NCI-H2029 treated with DMSO at 0.1 percent for 48 hours (cell line): ENCODE results near the gene IMMP2L.

ENCODE experiments used
- DNase-seq: peaks from one replicate; lab custom pipeline; 2025; lab: John Stamatoyannopoulos, UW

Gene IMMP2L

DNA sequence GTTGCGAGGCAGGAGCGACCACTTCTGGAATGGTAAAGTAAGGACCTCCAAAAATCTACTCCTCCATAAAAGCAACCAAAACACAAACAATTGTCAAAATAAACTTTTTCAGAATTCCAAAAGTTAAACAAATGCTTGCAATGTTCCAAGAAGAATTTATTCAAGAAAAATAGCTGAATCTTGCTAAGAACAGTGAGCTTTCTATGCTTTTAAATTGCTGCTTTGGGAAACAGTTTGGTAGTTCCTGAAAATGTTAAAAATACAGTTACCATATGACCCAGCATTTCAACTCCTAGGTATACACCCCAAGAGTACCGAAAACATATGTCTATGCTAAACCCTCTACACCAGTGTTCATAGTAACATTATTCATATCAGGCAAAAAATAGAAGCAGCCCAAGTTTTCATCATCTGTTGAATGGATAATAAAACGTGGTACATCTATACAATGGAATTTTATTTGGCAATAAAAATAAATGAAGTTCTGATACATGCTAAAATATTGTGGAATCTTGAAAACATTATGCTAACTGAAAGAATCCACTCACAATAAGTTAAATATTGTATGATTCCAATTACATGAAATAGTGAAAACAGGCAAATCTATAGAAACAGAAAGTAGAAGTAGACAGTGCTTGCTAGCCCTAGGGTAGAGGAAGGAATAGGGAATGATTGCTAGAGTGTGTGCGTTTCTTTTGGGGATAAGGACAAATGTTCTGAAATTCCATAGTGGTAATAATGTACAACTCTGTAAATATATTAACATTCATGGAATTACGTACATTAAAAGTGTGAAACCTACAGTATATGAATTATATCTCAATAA is 414.4 kb downstream of the IMMP2L start:
- no peak for DNase-seq

DNA sequence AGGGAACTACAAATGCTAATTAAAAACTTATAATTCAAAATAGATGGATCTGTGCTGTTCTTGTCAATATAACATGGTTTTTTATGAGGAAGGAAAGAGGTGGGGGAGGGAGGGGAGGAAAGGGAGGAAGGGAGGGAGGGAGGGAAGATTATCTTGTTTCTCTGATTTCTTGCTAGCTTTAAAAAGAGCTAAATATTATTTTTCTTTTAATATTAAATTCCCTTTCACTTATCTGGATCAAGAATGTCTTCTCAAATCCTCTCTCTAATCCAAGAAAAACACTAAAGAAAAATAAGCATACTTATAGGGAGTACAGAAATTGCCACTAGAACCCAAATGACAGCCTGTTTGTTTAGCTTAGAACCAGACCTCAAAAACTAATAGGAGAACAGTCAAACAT is 416.2 kb downstream of the IMMP2L start:
- DNase-seq = no peak

DNA sequence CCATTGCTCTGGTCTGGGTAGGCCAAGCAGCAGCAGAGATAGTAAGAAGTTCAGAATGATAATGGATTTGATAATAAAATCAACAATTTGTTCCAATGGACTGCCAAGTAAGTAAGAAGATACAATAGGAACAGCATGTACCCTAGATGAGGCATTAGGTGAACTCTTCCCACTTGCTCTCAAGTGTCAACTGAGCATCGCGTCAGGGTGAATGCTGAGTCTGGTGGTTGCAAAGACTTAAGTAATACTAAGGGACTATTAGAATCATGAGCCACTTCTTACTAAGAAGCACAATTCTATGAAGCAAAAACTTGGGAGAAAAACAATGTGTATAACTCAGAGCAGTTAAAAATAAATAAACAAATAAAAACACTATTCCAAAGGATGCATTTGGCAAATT is 416.8 kb downstream of the IMMP2L start:
- DNase-seq = no peak

DNA sequence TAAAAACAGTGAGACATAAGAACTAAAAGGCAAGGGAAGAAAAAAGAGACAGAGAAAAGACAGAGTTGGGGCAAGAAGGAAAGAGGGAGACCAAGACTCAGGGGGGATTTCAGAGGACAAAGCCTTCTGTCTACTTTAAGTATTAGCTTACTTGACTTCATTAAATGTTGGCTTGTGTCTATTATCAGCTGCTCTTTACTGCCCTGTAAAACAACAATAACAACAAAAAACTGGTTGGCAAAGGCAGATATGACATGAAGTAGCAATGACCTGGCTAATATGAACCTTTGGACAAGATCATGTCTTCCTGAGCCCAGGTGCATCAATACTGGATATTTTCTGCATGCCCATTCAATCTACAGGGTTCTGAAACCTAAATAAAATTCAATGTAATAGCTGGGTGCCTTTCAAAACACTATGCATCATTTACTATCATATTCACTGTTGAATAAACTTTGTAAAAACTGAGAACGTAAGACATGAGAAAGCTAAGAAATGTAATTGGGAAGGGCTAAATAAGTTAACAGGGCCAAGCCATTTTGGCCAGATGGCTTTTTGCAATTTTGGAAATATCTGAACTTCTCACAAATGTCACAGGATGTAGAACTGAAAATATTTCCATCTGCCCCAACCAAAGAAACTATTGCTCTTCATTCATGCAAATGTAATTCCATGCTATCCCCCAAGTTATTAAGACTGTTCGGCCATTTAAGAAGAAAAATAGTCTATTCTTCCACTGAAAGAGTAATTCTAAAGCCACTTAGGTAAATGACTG is 422.0 kb downstream of the IMMP2L start:
- no peak for DNase-seq

DNA sequence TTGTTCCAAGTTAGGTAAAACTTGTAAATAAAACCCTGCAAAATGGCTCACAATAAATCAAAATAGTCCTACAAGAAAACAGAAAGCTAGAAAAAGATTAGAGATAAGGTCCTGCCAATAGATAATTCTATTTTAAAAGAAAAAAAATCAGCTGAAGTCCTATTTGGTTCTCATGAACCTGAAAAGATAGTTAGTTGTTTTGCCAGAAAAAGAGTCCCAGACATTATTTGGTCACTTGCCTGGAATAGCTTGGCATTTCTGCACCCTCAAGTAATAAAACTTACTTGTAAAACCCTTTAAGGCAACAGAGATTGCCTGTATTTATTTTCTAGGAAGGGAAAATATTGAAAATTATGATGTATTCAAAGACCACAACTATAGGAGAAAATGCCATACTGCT is 423.7 kb downstream of the IMMP2L start:
- no peak for DNase-seq

DNA sequence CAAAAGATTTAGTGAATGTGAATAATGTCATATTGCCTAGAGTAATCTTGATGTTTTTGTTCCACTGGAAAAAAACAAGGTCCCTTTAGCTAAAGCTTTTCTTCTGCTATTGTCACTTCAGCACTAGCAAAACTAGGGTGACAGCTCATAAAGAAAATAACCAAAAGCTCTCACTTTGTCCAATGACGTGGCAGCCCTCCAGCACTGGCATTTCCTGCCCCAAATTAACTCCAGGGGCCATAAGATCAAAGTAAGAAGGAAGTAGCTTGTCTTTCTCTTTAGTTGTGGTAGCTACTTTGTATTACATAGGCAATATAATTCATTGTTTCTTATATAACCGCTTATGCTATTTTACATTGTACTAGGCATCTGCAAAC is 424.1 kb downstream of the IMMP2L start:
- DNase-seq = no peak

DNA sequence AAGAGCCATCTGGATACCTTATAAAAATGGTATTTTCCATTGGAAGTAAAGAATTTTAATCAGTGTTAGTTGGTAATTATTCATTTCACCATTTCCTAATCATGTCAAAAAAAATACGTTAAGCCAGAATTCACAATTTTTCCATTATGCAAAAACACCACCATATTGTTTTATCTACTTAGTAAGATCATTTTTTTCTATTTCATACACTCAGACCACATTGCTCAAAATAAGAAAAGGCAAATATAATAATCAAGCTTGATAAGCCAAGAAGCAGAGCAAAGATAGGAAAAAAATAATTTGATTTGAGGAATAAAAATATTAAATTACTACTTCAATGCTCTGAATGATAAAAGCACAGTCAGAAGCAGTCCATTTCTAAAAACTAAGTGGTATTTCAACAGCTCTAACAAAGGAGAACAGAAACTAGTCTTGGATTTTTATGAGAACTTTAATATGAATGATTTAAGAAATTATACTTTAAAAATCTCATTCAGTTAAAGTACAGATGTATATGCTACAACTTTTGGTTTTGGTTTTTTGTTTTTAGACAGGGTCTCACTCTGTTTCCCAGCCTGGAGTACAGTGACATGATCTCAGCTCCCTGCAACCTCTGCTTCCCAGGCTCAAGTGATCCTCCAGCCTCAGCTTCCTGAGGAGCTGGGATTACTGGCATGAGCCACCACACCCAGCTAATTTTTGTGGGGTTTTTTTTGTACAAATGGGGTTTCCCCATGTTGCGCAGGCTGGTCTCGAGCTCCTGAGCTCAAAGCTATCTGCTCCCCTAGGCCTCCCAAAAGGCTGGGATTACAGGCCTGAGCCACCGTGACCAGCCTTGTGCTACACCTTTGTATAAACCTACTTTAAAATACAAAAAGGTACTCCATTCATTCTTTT is 424.7 kb downstream of the IMMP2L start:
- DNase-seq = no peak

DNA sequence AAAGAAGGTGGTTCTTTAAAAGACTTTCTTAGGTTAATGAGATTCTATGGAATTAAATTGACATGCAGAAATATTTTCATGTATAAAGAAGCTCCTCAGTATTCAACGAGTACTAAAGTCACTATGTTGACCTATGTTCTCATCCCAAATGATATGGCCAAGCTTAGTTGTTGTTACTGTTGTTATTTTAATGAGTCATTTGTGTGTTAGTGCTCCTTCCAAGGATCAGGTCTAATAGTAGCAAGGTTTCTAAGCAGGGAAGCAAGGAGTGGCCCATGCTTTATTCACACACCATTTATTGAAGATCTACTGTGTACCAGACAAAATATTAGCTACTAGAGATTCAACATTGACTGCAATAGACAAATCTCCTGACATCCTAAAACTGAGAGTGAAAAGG is 429.5 kb downstream of the IMMP2L start:
- no peak for DNase-seq

DNA sequence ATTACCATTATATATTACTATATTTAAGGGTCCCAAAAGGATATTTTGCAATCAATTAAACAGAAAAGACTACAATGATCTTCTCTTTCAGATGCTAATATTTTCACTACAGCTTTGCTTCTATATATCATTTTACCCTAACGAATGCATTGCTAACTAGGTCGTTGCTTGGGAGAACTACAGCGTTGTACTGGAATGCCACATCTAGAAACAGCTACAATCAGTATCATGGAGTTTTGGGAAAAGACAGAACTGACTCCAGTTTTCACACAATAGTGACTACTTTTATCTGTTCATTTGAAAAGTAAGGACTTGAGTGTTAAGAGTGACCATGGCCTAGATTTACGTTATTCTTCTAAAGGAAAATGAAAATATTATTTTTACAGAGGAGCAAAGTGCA is 432.9 kb downstream of the IMMP2L start:
- DNase-seq = no peak

DNA sequence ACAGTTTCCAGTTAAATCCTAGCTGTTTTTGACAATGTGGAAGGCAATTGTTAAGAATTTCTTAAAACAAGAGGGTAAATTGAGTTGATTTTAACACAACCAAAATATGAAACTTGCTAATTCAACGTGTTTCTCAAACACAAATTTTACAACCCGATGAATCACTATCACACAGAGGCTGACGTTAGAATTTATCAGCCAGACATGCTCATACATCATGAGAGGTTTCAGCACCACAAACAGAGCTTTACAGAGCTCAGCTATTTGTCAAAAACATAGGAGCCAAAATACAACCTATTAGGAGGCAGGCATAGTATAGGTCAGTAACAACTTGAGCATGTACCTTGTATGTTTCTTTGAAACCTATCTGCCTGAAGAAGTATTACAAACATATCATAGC is 435.3 kb downstream of the IMMP2L start:
- no peak for DNase-seq

DNA sequence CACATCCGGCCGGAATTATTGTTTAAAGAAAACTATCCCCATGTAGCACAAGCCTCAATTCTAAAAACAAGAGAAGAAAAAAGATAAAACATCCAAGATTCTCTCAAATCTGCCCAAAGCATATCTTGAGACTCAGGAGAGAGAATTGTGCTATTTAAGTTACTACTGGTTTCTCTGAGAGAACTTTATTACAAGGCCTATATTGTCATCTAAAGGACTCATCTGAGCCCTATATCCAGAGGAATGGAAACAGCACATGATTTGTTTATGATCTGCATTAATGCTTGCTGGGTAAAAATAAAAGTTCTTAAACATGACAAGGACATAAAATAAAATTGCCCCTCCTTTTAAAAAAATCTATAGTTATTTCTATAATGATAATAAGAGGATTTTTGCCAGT is 446.3 kb downstream of the IMMP2L start:
- no peak for DNase-seq

DNA sequence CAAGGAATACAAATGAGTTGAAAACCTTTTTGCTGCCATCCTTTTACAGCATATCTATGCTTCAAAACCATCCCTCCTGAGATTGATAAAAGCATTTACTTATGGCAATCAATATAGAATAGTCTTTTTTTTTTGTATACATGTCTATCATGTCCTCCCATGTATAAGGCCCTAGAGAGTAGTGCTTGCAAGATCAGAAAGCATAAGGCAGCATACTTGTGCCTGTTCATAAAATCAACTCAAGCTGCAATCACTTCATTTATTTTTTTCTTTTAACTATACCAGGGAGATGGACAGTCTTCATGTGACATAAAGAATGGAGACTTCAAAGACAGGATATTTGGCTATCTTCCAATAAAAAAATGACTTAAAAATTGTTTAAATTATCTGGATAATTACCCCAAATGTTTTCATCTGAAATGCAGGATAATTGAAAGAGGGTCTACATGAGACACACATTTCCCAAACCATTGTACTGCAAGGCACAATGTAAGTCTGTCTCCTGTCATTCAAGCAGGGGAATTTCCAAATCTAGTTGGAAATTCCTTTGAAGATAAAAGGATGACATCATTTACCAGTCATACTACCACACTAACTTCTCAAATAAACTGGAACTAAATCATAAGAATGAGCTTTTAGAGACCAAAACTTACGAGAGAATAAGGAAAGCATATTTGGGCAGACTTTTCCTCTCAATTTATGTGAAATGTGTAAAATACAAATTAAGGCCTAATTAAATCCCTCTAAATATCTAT is 448.9 kb downstream of the IMMP2L start:
- no peak for DNase-seq

DNA sequence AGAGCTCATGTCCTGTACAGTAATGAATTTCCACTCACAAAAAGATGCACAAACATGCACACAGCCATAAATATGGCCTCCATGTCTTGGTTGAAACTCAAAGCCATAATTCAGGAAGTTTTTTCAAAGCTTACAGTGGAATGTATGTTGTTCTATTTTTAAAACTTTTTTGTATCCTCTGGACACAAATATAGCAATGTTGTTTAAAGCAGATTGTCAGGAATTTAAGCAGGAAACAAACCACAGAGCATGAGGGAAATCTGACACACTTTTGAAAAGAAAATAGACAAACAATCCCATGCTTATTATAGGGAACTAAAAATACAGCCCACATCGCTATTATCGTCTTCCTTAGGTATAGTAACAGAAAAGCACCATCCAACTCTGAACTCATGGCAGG is 449.9 kb downstream of the IMMP2L start:
- DNase-seq = no peak

DNA sequence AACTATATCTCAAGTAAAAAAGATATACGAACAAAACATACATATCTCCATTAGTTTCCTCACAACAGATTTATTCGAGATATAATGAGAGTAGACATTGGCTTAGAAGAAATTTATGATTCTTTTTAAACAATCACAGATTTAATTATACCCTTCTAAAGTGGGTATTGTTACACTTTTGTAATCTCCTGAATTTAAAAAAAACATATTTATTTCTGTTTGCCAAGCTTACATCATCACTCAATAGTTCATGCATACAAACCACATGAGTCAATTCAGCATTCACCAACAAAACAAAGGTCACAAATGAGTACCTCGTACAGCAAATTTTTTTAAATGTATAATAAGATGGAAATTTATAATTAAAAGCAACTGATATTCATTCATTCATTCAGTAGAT is 453.8 kb downstream of the IMMP2L start:
- DNase-seq = no peak

DNA sequence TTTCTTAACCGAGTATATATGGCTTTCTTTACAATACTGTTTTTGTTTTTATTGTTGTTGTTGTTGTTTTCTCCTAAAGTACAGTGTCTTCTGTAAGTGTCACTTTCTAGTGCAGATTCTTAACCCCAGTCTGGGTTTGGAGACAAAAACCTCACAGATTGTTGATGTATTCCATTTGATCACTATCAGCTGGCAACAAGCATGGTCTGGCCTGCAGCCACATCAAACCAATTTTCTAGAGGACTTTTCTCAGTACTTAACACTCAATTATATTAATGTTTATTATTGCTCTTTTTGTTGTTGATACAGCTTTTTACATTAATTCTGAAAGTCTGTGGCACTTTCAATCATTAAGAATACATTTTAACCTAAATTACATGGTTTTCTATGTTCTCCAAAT is 454.3 kb downstream of the IMMP2L start:
- peak; percentile 10 for DNase-seq

DNA sequence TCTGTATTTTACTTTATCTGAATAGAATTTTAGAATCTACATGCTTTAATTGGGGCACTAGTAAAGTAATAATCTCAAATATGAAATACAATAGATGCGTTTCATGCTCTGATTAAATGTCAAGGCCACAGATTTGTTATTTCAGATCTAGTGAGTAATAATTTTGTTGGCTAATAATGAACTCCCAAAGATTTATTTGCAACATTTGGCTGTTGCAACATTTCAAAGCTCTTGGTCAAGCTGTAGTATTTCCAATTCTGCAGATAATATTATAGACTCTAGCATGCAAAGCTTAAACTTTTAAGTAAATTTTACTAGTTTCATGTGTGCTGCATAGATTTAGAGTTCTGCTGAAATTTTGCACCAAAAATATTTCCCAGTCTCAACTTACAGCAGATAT is 454.7 kb downstream of the IMMP2L start:
- DNase-seq = no peak

DNA sequence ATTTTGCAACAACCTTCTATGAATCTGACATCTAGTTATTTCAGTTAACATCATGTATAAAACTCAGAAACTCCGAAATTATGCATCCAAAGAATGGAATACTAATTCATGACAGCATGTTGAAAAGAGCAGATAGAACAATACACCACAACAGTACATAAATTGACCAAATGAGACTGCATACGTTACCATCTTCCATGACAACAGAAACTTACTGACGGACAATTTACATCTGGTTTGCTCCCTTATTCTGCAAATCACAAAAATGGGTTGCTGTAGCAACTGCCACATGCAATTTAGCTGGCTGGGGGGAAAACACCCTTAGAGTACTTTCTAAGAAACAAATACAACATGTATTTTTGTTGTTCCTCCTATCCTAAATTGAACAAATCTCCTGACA is 457.0 kb downstream of the IMMP2L start:
- DNase-seq = no peak

DNA sequence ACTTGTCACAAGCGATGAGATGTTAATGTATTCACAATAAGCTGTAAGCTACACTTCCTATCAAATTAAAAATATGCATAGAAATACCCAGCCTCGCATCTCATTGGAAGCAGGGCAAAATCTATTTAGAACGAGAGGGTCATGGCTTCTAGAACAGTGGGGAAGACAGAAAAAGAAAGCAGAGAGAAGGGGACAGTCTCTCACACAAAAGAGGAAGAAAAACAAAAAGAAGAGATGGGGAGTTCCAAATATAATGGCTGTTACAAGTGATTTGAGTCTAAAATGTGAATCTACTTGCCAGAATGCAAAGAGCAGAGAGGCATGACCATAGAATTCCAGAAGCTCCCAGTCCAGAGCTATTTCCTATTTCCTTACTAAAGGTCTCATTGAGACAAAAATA is 457.6 kb downstream of the IMMP2L start:
- DNase-seq = no peak

DNA sequence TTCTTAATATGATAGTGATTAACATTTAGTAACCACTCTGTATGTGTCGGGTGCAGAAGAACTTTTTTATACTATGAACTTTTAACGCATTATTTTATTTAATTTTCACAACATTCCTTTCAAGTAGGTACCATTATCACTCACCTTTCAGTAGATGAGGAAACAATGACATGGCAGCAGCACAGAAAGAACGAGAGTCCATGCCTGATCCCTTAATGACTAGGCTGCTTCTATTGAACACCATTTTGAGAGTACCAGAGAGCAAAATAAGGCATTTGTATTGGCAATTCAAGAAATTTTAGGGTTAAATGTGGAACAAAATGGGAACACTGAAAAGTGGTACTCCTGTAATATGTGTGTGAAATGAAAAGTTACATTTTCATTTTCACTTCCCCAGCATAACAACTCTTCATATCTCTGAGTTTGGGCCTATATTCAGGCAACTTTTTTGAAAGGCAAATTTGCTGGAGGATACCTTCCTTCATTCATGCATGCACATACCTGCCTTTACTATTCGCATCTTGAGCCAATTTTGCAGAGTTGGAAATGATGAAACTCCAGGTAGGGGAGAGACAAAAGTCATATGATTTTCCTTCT is 458.5 kb downstream of the IMMP2L start:
- DNase-seq = no peak

DNA sequence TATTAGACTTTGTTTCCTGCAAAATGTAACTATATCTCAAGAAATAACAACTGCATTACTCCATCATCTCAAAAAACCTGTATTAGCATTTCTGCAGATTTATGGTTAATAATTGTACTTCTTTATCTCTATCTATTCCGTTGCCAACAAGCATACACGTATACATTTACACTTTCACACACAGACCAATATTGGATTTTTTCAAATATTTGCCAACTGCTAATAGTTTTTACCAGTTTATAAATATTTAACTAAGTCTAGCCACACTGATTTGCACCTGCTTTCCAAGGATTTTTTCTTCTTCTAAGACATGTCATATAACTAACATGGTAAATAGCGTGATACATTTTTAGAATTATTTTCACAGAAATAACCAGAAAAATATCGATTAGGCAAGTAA is 459.2 kb downstream of the IMMP2L start:
- DNase-seq = no peak

DNA sequence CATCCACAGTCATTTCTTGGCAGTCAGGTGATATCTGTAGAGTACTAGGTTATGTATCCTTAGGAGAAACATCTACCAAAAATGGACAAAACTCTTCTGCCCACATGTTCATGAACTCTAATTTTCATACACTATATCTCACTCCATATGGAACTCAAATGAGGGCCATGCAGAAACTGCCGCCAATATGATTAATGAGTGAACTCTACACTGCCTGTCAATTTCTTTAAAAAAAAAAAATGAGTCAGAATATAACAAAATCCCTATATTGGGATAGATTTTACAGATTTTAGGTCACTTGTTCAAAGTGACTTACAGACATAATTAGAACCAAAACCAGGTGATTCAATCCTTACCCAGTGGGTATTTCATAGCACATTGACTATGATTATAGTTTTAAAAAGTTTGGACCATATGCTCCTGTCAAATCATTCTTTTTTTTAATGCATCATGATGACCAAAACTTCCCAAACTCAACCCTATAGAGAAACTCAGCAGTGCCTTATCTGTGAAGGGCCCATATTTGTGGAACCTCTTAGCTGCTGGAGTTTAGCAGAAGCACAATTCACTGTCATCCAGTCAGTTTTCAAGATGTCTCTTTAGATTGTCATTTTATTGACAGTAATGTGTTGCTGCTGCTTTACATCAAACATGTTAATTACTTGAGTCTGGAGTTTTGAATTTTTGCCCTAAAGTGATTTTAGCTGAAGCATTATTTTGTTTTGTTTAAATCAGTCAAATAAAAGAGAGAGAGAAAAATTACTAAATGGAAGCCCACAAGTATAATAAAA is 460.2 kb downstream of the IMMP2L start:
- no peak for DNase-seq
